GM10266 (cell line): ENCODE measurements around the gene FN3K.

ENCODE experiments used
- DNase-seq: peaks from one replicate; pipeline ENCODE4 v3.0.0; 2012; ENCODE audit errors: extremely low spot score
- TF ChIP-seq, protein P1 (sequence below): IDR thresholded peaks from 2 replicates; pipeline ENCODE4 v1.5.1; 2012; ENCODE audit warnings: mild to moderate bottlenecking, low read depth; ENCODE audit not compliant: control insufficient read depth, insufficient read depth; ENCODE audit errors: missing control alignments

Gene FN3K

DNA sequence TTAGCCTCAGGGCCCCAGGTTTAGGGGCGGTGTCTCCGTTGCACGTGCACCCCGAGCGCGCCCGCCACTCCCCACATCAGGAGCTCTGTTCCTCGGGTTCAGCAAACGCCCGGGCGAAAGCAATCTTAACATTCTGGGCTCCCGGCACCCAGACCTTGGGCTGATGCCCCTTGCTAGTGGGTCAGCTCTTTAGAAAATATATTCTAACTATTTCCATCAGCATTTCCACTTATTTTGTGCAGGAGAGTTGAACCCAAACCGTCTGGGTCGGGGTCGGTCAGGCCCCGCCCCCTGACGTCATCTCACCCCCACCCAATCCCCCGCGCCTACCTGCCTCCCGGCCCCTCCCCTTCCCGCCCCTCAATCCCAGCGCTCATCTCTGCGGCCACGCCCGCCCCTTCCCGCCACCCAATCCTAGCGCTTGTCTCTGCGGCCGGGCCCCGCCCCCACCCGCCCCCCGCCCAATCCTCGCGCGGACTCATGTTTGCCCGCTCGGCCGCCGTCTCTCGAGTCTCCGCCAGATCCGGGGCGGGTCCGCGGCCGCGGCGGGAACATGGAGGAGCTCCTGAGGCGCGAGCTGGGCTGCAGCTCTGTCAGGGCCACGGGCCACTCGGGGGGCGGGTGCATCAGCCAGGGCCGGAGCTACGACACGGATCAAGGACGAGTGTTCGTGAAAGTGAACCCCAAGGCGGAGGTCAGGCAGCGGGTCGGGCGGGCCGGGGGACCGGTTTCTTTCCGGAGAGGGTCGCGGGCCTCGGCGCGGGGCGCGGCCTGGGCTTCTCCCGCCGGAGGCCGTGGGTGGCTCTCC is 19.0 kb upstream of the FN3K start, which contains the start of gene FN3KRP:
Gene FN3KRP, plus strand, starts transcription at position 504 of the 808 bp plus-strand sequence. Its CDS starts 50 bp downstream, at position 554.
- TF ChIP-seq, protein P1, sequence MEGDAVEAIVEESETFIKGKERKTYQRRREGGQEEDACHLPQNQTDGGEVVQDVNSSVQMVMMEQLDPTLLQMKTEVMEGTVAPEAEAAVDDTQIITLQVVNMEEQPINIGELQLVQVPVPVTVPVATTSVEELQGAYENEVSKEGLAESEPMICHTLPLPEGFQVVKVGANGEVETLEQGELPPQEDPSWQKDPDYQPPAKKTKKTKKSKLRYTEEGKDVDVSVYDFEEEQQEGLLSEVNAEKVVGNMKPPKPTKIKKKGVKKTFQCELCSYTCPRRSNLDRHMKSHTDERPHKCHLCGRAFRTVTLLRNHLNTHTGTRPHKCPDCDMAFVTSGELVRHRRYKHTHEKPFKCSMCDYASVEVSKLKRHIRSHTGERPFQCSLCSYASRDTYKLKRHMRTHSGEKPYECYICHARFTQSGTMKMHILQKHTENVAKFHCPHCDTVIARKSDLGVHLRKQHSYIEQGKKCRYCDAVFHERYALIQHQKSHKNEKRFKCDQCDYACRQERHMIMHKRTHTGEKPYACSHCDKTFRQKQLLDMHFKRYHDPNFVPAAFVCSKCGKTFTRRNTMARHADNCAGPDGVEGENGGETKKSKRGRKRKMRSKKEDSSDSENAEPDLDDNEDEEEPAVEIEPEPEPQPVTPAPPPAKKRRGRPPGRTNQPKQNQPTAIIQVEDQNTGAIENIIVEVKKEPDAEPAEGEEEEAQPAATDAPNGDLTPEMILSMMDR = no peak
- DNase-seq = peak; percentile 100

DNA sequence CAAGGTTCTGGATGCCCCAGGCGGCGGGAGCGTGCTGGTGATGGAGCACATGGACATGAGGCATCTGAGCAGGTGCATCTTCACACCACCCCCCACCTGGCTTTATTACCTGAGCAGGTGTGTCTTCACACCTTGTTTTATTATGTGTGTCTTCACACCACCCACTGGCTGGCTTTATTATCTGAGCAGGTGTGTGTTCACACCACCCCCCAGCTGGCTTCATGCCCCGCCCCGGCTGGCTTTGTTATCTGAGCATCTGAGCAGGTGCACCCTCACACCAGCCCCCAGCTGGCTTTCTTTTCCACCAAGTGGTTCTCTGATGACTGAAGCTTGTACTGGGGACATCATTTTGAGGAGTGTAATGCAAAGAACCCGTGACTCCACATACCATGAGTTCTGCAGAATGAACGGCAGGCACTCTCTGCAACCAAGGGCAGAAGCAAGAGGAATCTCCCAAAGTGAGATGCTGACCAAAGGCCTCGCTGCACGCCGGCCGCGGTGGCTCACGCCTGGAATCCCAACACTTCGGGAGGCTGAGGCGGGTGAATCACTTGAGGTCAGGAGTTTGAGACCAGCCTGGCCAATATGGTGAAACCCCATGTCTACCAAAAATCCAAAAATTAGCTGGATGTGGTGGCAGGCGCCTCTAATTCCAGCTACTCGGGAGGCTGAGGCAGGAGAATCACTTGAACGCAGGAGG is 16.3 kb upstream of the FN3K start:
- TF ChIP-seq, protein P1 = no peak
- DNase-seq = no peak

- DNase-seq = no peak
- TF ChIP-seq, protein P1 = no peak
Measured at GRCh38 chr17:82720204-82720603, 15.2 kb upstream of the FN3K start.

GRCh38 chr17:82722341-82723013 is 12.9 kb upstream of the FN3K start:
- no peak for DNase-seq
- TF ChIP-seq, protein P1 = no peak

DNA sequence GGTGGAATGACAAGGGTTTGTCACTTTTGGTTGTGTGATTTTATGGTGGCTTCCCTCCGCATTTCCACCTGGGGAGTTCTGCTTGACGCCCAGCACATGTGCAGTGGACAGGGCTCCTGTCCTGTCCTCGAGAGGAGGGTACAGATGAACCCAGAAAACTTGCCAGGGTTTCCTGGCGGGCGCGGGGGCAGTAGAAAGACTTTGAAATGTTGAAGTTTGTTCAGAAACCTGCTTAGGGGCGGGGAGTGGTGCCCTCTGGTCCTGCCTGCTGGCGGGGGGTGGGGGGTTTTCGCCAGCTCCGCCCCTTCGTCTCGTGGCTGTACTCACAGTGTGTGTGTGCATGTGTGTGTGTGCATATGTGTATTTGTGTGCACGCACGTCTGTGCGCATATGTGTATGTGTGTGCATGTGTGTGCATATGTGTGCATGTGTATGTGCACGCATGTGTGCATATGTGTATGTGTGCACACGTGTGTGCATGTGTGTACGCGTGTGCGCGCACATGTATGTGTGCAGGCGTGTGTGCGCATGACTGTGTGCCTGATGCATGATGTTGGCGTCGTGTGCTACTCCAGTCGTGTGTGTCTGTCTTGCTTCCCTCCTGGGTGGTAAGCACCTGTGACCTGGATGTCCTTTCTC is 12.1 kb upstream of the FN3K start:
- TF ChIP-seq, protein P1 = no peak
- no peak for DNase-seq

- DNase-seq = no peak
- TF ChIP-seq, protein P1 = no peak
Measured at GRCh38 chr17:82726427-82726826, 9.0 kb upstream of the FN3K start.
